IMR-90 (cell line): ENCODE measurements around the gene OAF. TPM values are rescaled to one million over a fixed set of nuclear protein-coding genes. Genes with fewer than 3 reads are reported as not detected.

Experiments
- ATAC-seq: fragments of 200-7000 bp; cut with Tn5 transposase; 2 replicates; pipeline ENCODE4 v1.9.1; 2020; ENCODE audit warnings: low read depth, mild to moderate bottlenecking, moderate library complexity
- BruUV-seq: library from RNA; stranded (reverse); fragments of 400-500 nt; replicated peaks from 2 replicates; lab custom pipeline; 2021; lab: Mats Ljungman, UMichigan
- CTCF ChIA-PET: fragments of 300-600 bp; formaldehyde crosslinking; extraction: SDS; loops from one replicate; lab custom pipeline; 2021; ENCODE audit warnings: antibody characterized with exemption; lab: Yijun Ruan, JAX
- POLR2A ChIA-PET: fragments of 300-600 bp; sonication (Branson Sonifier 250); formaldehyde crosslinking; loops from one replicate; lab custom pipeline; 2022; ENCODE audit warnings: antibody characterized with exemption; ENCODE audit not compliant: unreplicated experiment; lab: Charles Lee
- DNase-seq: peaks from one replicate; pipeline ENCODE4 v3.0.0; 2013
- H2AFZ ChIP-seq: replicated peaks from 2 replicates; pipeline ENCODE3; 2013; ENCODE audit warnings: low read length, mild to moderate bottlenecking; ENCODE audit not compliant: poor library complexity
- H2AK5ac ChIP-seq: 2 replicates; pipeline ENCODE4 v1.6.1; 2013; ENCODE audit warnings: low read depth, low read length, inconsistent platforms
- H2AK9ac ChIP-seq: replicated peaks from 2 replicates; pipeline ENCODE3; 2013; ENCODE audit warnings: mild to moderate bottlenecking, low read depth, low read length, moderate library complexity; ENCODE audit not compliant: poor library complexity
- H2BK120ac ChIP-seq: 2 replicates; pipeline ENCODE4 v1.6.1; 2013; ENCODE audit warnings: low read depth, low read length, inconsistent platforms
- H2BK15ac ChIP-seq: 3 replicates; pipeline ENCODE4 v1.6.1; 2013; ENCODE audit warnings: low read depth, low read length, inconsistent platforms
- H2BK20ac ChIP-seq: 2 replicates; pipeline ENCODE4 v1.6.1; 2013; ENCODE audit warnings: low read depth, mild to moderate bottlenecking, inconsistent platforms, low read length, moderate library complexity
- H2BK5ac ChIP-seq: 2 replicates; pipeline ENCODE4 v1.6.1; 2013; ENCODE audit warnings: mild to moderate bottlenecking, low read depth, low read length, inconsistent platforms; ENCODE audit not compliant: poor library complexity, severe bottlenecking
- H3K14ac ChIP-seq: replicated peaks from 2 replicates; pipeline ENCODE4 v1.6.1; 2013; ENCODE audit warnings: low read depth, low read length, inconsistent platforms
- H3K18ac ChIP-seq: 2 replicates; pipeline ENCODE4 v1.6.1; 2013; ENCODE audit warnings: low read depth, low read length, control low read depth
- H3K23ac ChIP-seq: 2 replicates; pipeline ENCODE4 v1.6.1; 2013; ENCODE audit warnings: low read depth, low read length, inconsistent platforms
- H3K27ac ChIP-seq: 2 replicates; pipeline ENCODE4 v1.5.1; 2013; ENCODE audit warnings: mild to moderate bottlenecking, control low read depth, low read length; ENCODE audit not compliant: insufficient read depth
- H3K27me3 ChIP-seq: 2 replicates; pipeline ENCODE4 v1.6.1; 2013; ENCODE audit warnings: low read length; ENCODE audit not compliant: control insufficient read depth, insufficient read depth
- H3K36me3 ChIP-seq: 2 replicates; pipeline ENCODE4 v1.6.1; 2013; ENCODE audit warnings: low read length, mixed read lengths; ENCODE audit not compliant: control insufficient read depth, insufficient read depth
- H3K4ac ChIP-seq: 2 replicates; pipeline ENCODE4 v1.6.1; 2013; ENCODE audit warnings: low read depth, low read length, inconsistent platforms
- H3K4me1 ChIP-seq: 2 replicates; pipeline ENCODE4 v1.6.1; 2013; ENCODE audit warnings: low read length, mixed read lengths; ENCODE audit not compliant: control insufficient read depth, insufficient read depth
- H3K4me2 ChIP-seq: 2 replicates; pipeline ENCODE4 v1.6.1; 2013; ENCODE audit warnings: low read depth, mild to moderate bottlenecking, control low read depth, low read length, moderate library complexity
- H3K4me3 ChIP-seq: 2 replicates; pipeline ENCODE4 v1.5.1; 2013; ENCODE audit warnings: low read depth, mild to moderate bottlenecking, control low read depth, low read length, moderate library complexity; ENCODE audit not compliant: insufficient read depth
- H3K56ac ChIP-seq: 2 replicates; pipeline ENCODE4 v1.6.1; 2013; ENCODE audit warnings: low read length, inconsistent platforms; ENCODE audit not compliant: insufficient read depth; ENCODE audit errors: extremely low read depth
- H3K79me1 ChIP-seq, 2 experiments: 2 replicates each; pipeline ENCODE4 v1.6.1; 2013; ENCODE audit warnings: low read length in 2 of 2, inconsistent platforms in 1 of 2, low read depth in 1 of 2
- H3K9ac ChIP-seq: 2 replicates; pipeline ENCODE4 v1.6.1; 2013; ENCODE audit warnings: low read depth, low read length, control low read depth
- H3K9me1 ChIP-seq: 2 replicates; pipeline ENCODE4 v1.6.1; 2013; ENCODE audit warnings: low read length, inconsistent platforms; ENCODE audit not compliant: insufficient read depth
- H3K9me3 ChIP-seq: 2 replicates; pipeline ENCODE4 v1.6.1; 2013; ENCODE audit warnings: low read length; ENCODE audit not compliant: control insufficient read depth, insufficient read depth
- H4K20me1 ChIP-seq: 2 replicates; pipeline ENCODE4 v1.6.1; 2013; ENCODE audit warnings: low read length, inconsistent platforms; ENCODE audit not compliant: insufficient read depth
- H4K5ac ChIP-seq: 2 replicates; pipeline ENCODE4 v1.6.1; 2013; ENCODE audit warnings: mild to moderate bottlenecking, low read depth, low read length, control low read depth
- H4K8ac ChIP-seq, 2 experiments: 2 replicates each; pipeline ENCODE4 v1.6.1; 2013; ENCODE audit warnings: low read depth in 2 of 2, low read length in 2 of 2, control low read depth in 1 of 2, inconsistent platforms in 1 of 2
- H4K91ac ChIP-seq: 2 replicates; pipeline ENCODE4 v1.6.1; 2013; ENCODE audit warnings: low read depth, low read length, inconsistent platforms; ENCODE audit not compliant: insufficient read depth
- BHLHE40 ChIP-seq: fragments of 150-350 bp; IDR thresholded peaks from 2 replicates; pipeline ENCODE4 v1.6.1; 2016; ENCODE audit warnings: mild to moderate bottlenecking, low read depth, low read length
- CEBPB ChIP-seq: IDR thresholded peaks from 2 replicates; pipeline ENCODE4 v1.6.1; 2012; ENCODE audit warnings: low read depth, low read length, improper control_type of control experiment
- CHD1 ChIP-seq: IDR thresholded peaks from 2 replicates; pipeline ENCODE4 v1.6.1; 2012; ENCODE audit warnings: low read depth, low read length, improper control_type of control experiment
- CTCF ChIP-seq: conservative IDR thresholded peaks from 2 replicates; pipeline ENCODE4 v1.5.1; 2012; ENCODE audit warnings: mild to moderate bottlenecking, low read depth, low read length, improper control_type of control experiment
- FOS ChIP-seq: fragments of 150-350 bp; IDR thresholded peaks from 2 replicates; pipeline ENCODE4 v1.6.1; 2016; ENCODE audit warnings: low read depth, low read length
- MAFK ChIP-seq: IDR thresholded peaks from 2 replicates; pipeline ENCODE4 v1.6.1; 2012; ENCODE audit warnings: low read depth, low read length, improper control_type of control experiment
- RAD21 ChIP-seq: IDR thresholded peaks from 2 replicates; pipeline ENCODE4 v1.6.1; 2012; ENCODE audit warnings: low read length, improper control_type of control experiment
- USF2 ChIP-seq: fragments of 150-350 bp; IDR thresholded peaks from 2 replicates; pipeline ENCODE4 v1.6.1; 2017; ENCODE audit warnings: mild to moderate bottlenecking, antibody characterized with exemption, low read length, low read depth
- WGBS, 2 experiments: methylation state at CpG; one replicate each; pipeline versions ENCODE4 v1.1.5 to v1.1.7; 2013; ENCODE audit warnings: missing lambda C conversion rate in 2 of 2; ENCODE audit not compliant: insufficient read length in 1 of 2; ENCODE audit errors: extremely low coverage in 2 of 2; 5-methylcytosine and 5-hydroxymethylcytosine counted together
- dilution Hi-C: fragments of 300-500 bp; cut with HindIII; formaldehyde crosslinking; loops from one replicate; pipeline ENCODE4 v1.14.3; 2018; ENCODE audit warnings: low sequenced_read_pairs; ENCODE audit not compliant: unreplicated experiment
- in situ Hi-C: fragments of 300-500 bp; cut with MboI; formaldehyde crosslinking; loops from 3 replicates; pipeline ENCODE4 v1.14.3; 2019; ENCODE audit warnings: low sequenced_read_pairs, inconsistent platforms, mixed read lengths
- intact Hi-C: fragments of 100-400 bp; cut with micrococcal nuclease; formaldehyde crosslinking; loops from 2 replicates; pipeline ENCODE4 v1.10.0; 2022
- polyA plus RNA-seq, 3 experiments: library from polyadenylated mRNA; depleted of rRNA; stranded (reverse); fragments of >200 nt; gene quantifications; 2 replicates each; pipeline ENCODE4 v1.2.3, GENCODE V29; 2012; ENCODE audit warnings: low replicate concordance in 1 of 3
- total RNA-seq: library from RNA; depleted of rRNA; stranded (reverse); fragments of >200 nt; gene quantifications from 2 replicates; pipeline ENCODE4 v1.2.3, GENCODE V29; 2012

The OAF gene
- total and polyA plus RNA-seq, 2 of the 4 experiments (the other 2 are of a cell fraction), result 9.9 to 42.0 TPM

- TF ChIP-seq BHLHE40, result no peak
Measured at GRCh38 chr11:120244476-120245365, 33.9 kb downstream of the OAF start (continued).

DNA sequence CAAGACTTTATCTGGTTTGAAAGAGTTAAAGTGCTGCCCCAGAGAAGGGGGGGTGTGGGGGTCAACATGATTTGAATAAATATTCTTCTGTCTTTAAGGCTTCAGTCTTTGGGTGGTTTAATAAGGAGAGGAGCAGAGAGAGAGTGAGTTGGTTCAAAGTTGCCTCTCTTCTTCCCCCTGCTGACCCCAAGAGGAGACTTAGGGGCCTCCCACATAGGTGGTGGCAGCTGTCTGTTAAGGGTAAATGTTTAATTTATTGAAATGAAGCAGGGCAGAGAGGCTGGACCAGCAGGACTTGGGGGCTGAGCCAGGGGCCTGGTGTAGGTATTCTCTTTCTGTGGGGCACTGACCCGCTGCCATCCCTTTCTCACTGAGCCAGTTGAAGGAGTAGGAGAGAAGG, 34.6 kb downstream of the OAF start:
- no peak overlapping the region for H4K5ac ChIP-seq
- TF ChIP-seq BHLHE40, result no peak
- no peak for TF ChIP-seq RAD21
- no peak for TF ChIP-seq USF2
- no peak for TF ChIP-seq FOS
- no peak for TF ChIP-seq CEBPB
- TF ChIP-seq CTCF, result no peak
- TF ChIP-seq MAFK, result no peak
- TF ChIP-seq CHD1, result no peak
- H3K9me1 ChIP-seq, result no peaks in the 10 kb centered on the region
- in situ Hi-C loops, result no loop called here
- intact Hi-C loops, result no loop called here
- BruUV-seq, result no TSS peak
- no peaks in the 10 kb centered on the region for H4K20me1 ChIP-seq
- H3K56ac ChIP-seq, result no peak overlapping the region
- no peaks in the 10 kb centered on the region for H3K36me3 ChIP-seq
- H3K4ac ChIP-seq, result no peak overlapping the region
- no peak for DNase-seq
- H3K4me1 ChIP-seq, result no peaks in the 10 kb centered on the region; the same call in 1 of the 2 replicates
- H2AK5ac ChIP-seq, result no peak overlapping the region
- H2BK15ac ChIP-seq, result no peak overlapping the region
- WGBS, 2 experiments, result no CpG with 5 or more reads among the region's 1 CpG
- no peaks in the 10 kb centered on the region for H3K9me3 ChIP-seq
- no peak overlapping the region for H3K14ac ChIP-seq
- no peak overlapping the region for H3K27ac ChIP-seq
- no peak overlapping the region for H3K4me3 ChIP-seq
- H3K79me1 ChIP-seq, result no peaks in the 10 kb centered on the region
- dilution Hi-C loops, result no loop called here
- H3K27me3 ChIP-seq, result peaks cover 69% of the 10 kb centered on the region
- H3K9ac ChIP-seq, result no peak overlapping the region
- H3K18ac ChIP-seq, result no peak overlapping the region
- H4K91ac ChIP-seq, result no peak overlapping the region
- ATAC-seq, result no peak
- H2AK9ac ChIP-seq, result no peak overlapping the region
- no peak overlapping the region for H2BK120ac ChIP-seq
- no peak overlapping the region for H2BK5ac ChIP-seq
- H4K8ac ChIP-seq, result no peak overlapping the region
- H3K23ac ChIP-seq, result no peak overlapping the region
- POLR2A ChIA-PET, result no interaction called here
- no peak overlapping the region for H2BK20ac ChIP-seq
- no peak overlapping the region for H3K4me2 ChIP-seq
- H2AFZ ChIP-seq, result no peak overlapping the region
- CTCF ChIA-PET, result no interaction called here
